AG10803 (cell line): ENCODE results near the gene HIPK1.

Experiments
- DNase-seq: peaks from one replicate; pipeline ENCODE4 v3.0.0; 2010; ENCODE audit warnings: low read depth
- H3K4me3 ChIP-seq: 2 replicates; pipeline ENCODE4 v1.5.1; 2011; ENCODE audit warnings: mild to moderate bottlenecking, low read length, control low read depth
- TF ChIP-seq, protein P1 (sequence below): conservative IDR thresholded peaks from 2 replicates; pipeline ENCODE4 v1.5.1; 2011; ENCODE audit warnings: mild to moderate bottlenecking, low read length, control low read depth, inconsistent platforms

The HIPK1 gene

GRCh38 chr1:113903501-113904292 lies 25.4 kb upstream of the HIPK1 start:
- H3K4me3 ChIP-seq, result peak overlapping the region; percentile 97
- DNase-seq, result peak; percentile 3
- TF ChIP-seq, protein P1, sequence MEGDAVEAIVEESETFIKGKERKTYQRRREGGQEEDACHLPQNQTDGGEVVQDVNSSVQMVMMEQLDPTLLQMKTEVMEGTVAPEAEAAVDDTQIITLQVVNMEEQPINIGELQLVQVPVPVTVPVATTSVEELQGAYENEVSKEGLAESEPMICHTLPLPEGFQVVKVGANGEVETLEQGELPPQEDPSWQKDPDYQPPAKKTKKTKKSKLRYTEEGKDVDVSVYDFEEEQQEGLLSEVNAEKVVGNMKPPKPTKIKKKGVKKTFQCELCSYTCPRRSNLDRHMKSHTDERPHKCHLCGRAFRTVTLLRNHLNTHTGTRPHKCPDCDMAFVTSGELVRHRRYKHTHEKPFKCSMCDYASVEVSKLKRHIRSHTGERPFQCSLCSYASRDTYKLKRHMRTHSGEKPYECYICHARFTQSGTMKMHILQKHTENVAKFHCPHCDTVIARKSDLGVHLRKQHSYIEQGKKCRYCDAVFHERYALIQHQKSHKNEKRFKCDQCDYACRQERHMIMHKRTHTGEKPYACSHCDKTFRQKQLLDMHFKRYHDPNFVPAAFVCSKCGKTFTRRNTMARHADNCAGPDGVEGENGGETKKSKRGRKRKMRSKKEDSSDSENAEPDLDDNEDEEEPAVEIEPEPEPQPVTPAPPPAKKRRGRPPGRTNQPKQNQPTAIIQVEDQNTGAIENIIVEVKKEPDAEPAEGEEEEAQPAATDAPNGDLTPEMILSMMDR, result no peak

GRCh38 chr1:113904293-113904673 lies 24.8 kb upstream of the HIPK1 start:
- peak overlapping the region; percentile 97 for H3K4me3 ChIP-seq
- DNase-seq, result no peak
- TF ChIP-seq, protein P1, result no peak

GRCh38 chr1:113904674-113905434 lies 24.3 kb upstream of the HIPK1 start, which contains the start of the genes AP4B1 and DCLRE1B:
TSS of gene AP4B1 (minus strand) at chr1:113904799. CDS start at chr1:113904717, 82 bp downstream.
TSS of gene DCLRE1B (plus strand) at chr1:113905326. CDS start at chr1:113905587, 261 bp downstream.
- peak within 1 kb of the TSS; percentile 97 for H3K4me3 ChIP-seq
- TF ChIP-seq, protein P1, result peak; percentile 78
- peak; percentile 100 for DNase-seq

- no peak for DNase-seq
- TF ChIP-seq, protein P1, result no peak
- peak overlapping the region; percentile 93 for H3K4me3 ChIP-seq
These were observed 23.7 kb upstream of the HIPK1 start for GRCh38 chr1:113905435-113905861.

DNA sequence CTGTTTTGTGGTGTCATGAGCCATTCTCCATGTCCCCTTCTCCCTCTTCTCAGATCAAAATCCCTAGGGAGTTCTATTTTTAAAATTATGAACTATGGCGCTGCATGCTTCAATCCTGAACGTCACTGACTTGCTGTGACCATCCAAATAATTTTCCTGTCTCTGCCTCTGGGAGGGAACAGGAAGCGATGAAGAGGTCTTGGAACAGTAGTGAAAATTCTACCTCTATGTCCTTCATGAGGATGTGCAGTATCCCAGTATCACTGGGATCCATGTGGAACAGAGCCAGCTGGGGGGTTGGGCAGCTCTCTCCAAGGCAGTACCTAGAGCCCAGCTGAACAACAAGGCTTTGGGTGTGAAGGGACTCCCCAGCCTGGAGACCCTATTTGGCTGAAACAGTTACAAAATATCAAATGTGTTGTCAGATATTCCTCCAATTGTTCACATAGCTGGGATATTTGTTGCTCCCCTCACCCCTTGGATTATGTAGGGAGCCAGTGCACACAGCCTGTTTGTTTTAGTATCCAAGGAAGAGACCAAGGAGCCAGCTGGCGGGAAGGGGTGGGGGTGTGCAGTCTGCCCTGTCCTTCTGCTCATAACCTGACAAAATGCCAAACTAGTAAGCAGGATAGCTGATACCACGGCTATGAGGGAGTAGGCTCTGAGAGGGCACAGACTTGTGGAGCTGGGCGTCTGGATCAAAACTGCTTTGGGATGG lies 16.4 kb upstream of the HIPK1 start:
- peak; percentile 93 for DNase-seq
- TF ChIP-seq, protein P1, result no peak
- H3K4me3 ChIP-seq, result no peak overlapping the region

DNA sequence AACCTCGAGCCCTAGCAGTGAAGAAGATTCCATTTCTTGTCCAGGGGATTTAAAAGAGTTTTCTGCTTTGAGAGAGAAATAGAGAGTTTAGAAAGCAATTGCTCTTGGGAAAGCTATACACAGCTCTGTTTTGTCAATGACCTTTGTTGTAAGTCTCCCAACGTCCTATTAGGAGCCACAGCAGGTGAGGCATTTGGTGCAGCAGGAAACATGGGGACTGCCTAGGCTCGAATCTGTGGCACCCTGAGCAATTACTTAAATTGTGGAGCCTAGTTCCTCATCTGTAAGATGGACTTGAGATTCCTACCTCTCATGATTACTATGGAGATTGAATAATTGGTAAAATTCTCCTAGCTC lies 15.8 kb upstream of the HIPK1 start:
- no peak overlapping the region for H3K4me3 ChIP-seq
- TF ChIP-seq, protein P1, result no peak
- DNase-seq, result no peak
